ENCODE data around the gene CTSE. TPM values are rescaled to one million over a fixed set of nuclear protein-coding genes. Genes with fewer than 3 reads are reported as not detected.

Gene CTSE
- total RNA-seq, 1 experiment from 2014 or later: not detected

GRCh38 chr1:205975387-205975998, 48.2 kb downstream of the CTSE start:
- DNase-seq (ENCODE audit: low read depth, low spot score) (no peak), ATAC-seq (no peak)
- Histone ChIP-seq H3K27ac (ENCODE audit: low read length) (no peak overlapping the region), H3K36me3 (ENCODE audit: control insufficient read depth, insufficient read depth, low read length) (no peaks in the 10 kb centered on the region), H3K9me3 (ENCODE audit: control insufficient read depth, insufficient read depth, low read depth, low read length) (no peaks in the 10 kb centered on the region), H3K27me3 (ENCODE audit: control insufficient read depth, insufficient read depth, low read length) (no peaks in the 10 kb centered on the region; the same call in 1 of the 2 replicates), H3K4me3 (ENCODE audit: low read depth in 2 of 2, low read length in 2 of 2) (no peak overlapping the region), H3K4me1 (ENCODE audit: control insufficient read depth, insufficient read depth, low read length) (no peaks in the 10 kb centered on the region)
- no TSS peak for BruUV-seq (replicated peaks)
- in situ Hi-C loops (cut with HindIII; ENCODE audit: low pct_unique_long_range_greater_than_20kb, low sequenced_read_pairs) (no loop called here), intact Hi-C loops (cut with micrococcal nuclease; ENCODE audit: unreplicated experiment) (no loop called here)
- ChIA-PET POLR2A (no interaction called here), CTCF (no interaction called here)
- no peak for TF ChIP-seq POLR2AphosphoS5 (IDR thresholded peaks at IDR 0.05; ENCODE audit: low read depth, low read length)
- TF ChIP-seq REST (IDR thresholded peaks at IDR 0.05; ENCODE audit: insufficient read depth in 1 of 2, low read depth in 2 of 2, low read length in 1 of 2): no peak
- no peak for TF ChIP-seq TCF7L2 (IDR thresholded peaks at IDR 0.05; ENCODE audit: low read depth, low read length)
- no peak for TF ChIP-seq SIN3A (IDR thresholded peaks at IDR 0.05; ENCODE audit: borderline replicate concordance, insufficient read depth, low read depth, low read length)
- TF ChIP-seq CTCF (IDR thresholded peaks at IDR 0.05): no peak

GRCh38 chr1:205974712-205975111, 49.0 kb downstream of the CTSE start:
- H3K4me1 ChIP-seq (ENCODE audit: control insufficient read depth, insufficient read depth, low read length): no peaks in the 10 kb centered on the region
- H3K36me3 ChIP-seq (ENCODE audit: control insufficient read depth, insufficient read depth, low read length): no peaks in the 10 kb centered on the region
- ChIA-PET CTCF (no interaction called here), POLR2A (no interaction called here)
- no peak overlapping the region for H3K4me3 ChIP-seq (ENCODE audit: low read depth in 2 of 2, low read length in 2 of 2)
- DNase-seq (ENCODE audit: low read depth, low spot score) (no peak), ATAC-seq (no peak)
- in situ Hi-C loops (cut with HindIII; ENCODE audit: low pct_unique_long_range_greater_than_20kb, low sequenced_read_pairs) (no loop called here), intact Hi-C loops (cut with micrococcal nuclease; ENCODE audit: unreplicated experiment) (no loop called here)
- no TSS peak for BruUV-seq (replicated peaks)
- H3K9me3 ChIP-seq (ENCODE audit: control insufficient read depth, insufficient read depth, low read depth, low read length): no peaks in the 10 kb centered on the region
- H3K27me3 ChIP-seq (ENCODE audit: control insufficient read depth, insufficient read depth, low read length): no peaks in the 10 kb centered on the region; the same call in 1 of the 2 replicates
- no peak overlapping the region for H3K27ac ChIP-seq (ENCODE audit: low read length)
- TF ChIP-seq TCF7L2 (IDR thresholded peaks at IDR 0.05; ENCODE audit: low read depth, low read length) (no peak), CTCF (IDR thresholded peaks at IDR 0.05) (no peak), REST (IDR thresholded peaks at IDR 0.05; ENCODE audit: insufficient read depth in 1 of 2, low read depth in 2 of 2, low read length in 1 of 2) (no peak), SIN3A (IDR thresholded peaks at IDR 0.05; ENCODE audit: borderline replicate concordance, insufficient read depth, low read depth, low read length) (no peak), POLR2AphosphoS5 (IDR thresholded peaks at IDR 0.05; ENCODE audit: low read depth, low read length) (no peak)

Data from Panc1 (cell line).